Endodermal cell (in vitro differentiated cells): ENCODE measurements around the gene MRRF. TPM values are rescaled to one million over a fixed set of nuclear protein-coding genes. Genes with fewer than 3 reads are reported as not detected.

Experiments
- DNase-seq: peaks from one replicate; pipeline ENCODE4 v3.0.0-alpha.2; 2017
- H3K27ac ChIP-seq: 2 replicates; pipeline ENCODE4 v1.5.1; 2013; ENCODE audit warnings: mild to moderate bottlenecking, low read depth, low read length, moderate library complexity
- H3K27me3 ChIP-seq: 2 replicates; pipeline ENCODE4 v1.6.1; 2013; ENCODE audit warnings: mild to moderate bottlenecking, low read length, moderate library complexity; ENCODE audit not compliant: insufficient read depth, control insufficient read depth, poor library complexity, severe bottlenecking
- H3K36me3 ChIP-seq: 2 replicates; pipeline ENCODE4 v1.7.0; 2013; ENCODE audit warnings: mild to moderate bottlenecking, low read length, moderate library complexity; ENCODE audit not compliant: control insufficient read depth, insufficient read depth
- H3K4me1 ChIP-seq: one replicate; pipeline ENCODE4 v1.7.0; 2013; ENCODE audit warnings: low read length; ENCODE audit not compliant: control insufficient read depth, insufficient read depth
- H3K4me3 ChIP-seq: 2 replicates; pipeline ENCODE4 v1.5.1; 2013; ENCODE audit warnings: mild to moderate bottlenecking, low read length, moderate library complexity
- H3K9ac ChIP-seq: 2 replicates; pipeline ENCODE4 v1.6.1; 2013; ENCODE audit warnings: mild to moderate bottlenecking, low read length, moderate library complexity; ENCODE audit not compliant: poor library complexity, severe bottlenecking; ENCODE audit errors: extremely low read depth
- H3K9me3 ChIP-seq: 2 replicates; pipeline ENCODE4 v1.6.1; 2013; ENCODE audit warnings: mild to moderate bottlenecking, low read length, moderate library complexity; ENCODE audit not compliant: control insufficient read depth
- H3K27ac Mint-ChIP-seq: 2 replicates; pipeline ENCODE4 v1.8.0; 2020; ENCODE audit warnings: mixed read lengths
- H3K27me3 Mint-ChIP-seq: 2 replicates; pipeline ENCODE4 v1.8.0; 2021; ENCODE audit warnings: mild to moderate bottlenecking, mixed read lengths; ENCODE audit not compliant: insufficient read depth
- H3K36me3 Mint-ChIP-seq: 2 replicates; pipeline ENCODE4 v1.8.0; 2020; ENCODE audit warnings: low read depth, mixed read lengths
- H3K4me1 Mint-ChIP-seq: 2 replicates; pipeline ENCODE4 v1.8.0; 2020; ENCODE audit warnings: mixed read lengths
- H3K4me3 Mint-ChIP-seq: 2 replicates; pipeline ENCODE4 v1.8.0; 2020; ENCODE audit warnings: mild to moderate bottlenecking, moderate library complexity, mixed read lengths
- H3K9me3 Mint-ChIP-seq: 2 replicates; pipeline ENCODE4 v1.8.0; 2020; ENCODE audit warnings: mild to moderate bottlenecking, mixed read lengths
- WGBS, 2 experiments: methylation state at CpG; one replicate each; pipeline versions ENCODE4 v1.1.5 to v1.1.7; 2013; ENCODE audit warnings: missing lambda C conversion rate in 2 of 2, mixed read lengths in 1 of 2; ENCODE audit not compliant: insufficient coverage in 1 of 2, insufficient read length in 1 of 2; 5-methylcytosine and 5-hydroxymethylcytosine counted together
- total RNA-seq, 2 donors: library from RNA; stranded (reverse); fragmentation: NEBNext Ultra II Directional in 1 of 2; extraction: Animal tissue kit (Norgen Biotek cat#: 25700) in 1 of 2; gene quantifications; 2 replicates in 1 of 2; 3 replicates in 1 of 2; pipeline ENCODE4 v1.2.1, GENCODE V29; 2021
- TF ChIP-seq, protein P1 (sequence below): fragments of 200-600 bp; sonication (generic); conservative IDR thresholded peaks from 2 replicates; pipeline ENCODE4 v1.5.0; 2021; ENCODE audit warnings: antibody characterized with exemption, mild to moderate bottlenecking

Gene MRRF
- total RNA-seq, 2 donors from 2014 or later = 25.8 to 27.6 TPM

DNA sequence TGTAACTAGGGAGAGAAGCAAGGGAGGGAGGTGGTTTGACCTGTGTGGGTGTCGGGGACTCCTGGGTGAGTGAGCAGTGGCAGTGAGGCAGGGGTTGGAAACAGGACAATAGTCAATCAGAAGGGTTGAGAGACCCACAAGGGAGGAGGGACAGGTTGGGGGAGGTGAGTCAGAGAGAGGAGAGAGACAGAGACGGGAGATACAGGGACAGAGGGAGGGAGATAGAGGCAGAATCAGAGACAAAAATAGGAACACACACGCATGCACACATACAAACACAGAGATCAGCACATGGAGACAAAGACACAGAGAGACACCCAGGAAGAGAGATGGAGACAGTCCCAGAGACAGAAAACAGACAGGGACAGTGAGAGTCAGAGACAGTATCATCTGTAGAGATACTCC lies 66.8 kb downstream of the MRRF start:
- peak overlapping the region; percentile 19 for H3K27ac Mint-ChIP-seq
- Histone ChIP-seq H3K36me3 (no peaks in the 10 kb centered on the region), H3K9me3 (no peaks in the 10 kb centered on the region), H3K4me3 (no peak overlapping the region), H3K27ac (no peak overlapping the region), H3K4me1 (peaks cover 10% of the 10 kb centered on the region), H3K27me3 (no peaks in the 10 kb centered on the region), H3K9ac (no peak overlapping the region)
- TF ChIP-seq, protein P1, sequence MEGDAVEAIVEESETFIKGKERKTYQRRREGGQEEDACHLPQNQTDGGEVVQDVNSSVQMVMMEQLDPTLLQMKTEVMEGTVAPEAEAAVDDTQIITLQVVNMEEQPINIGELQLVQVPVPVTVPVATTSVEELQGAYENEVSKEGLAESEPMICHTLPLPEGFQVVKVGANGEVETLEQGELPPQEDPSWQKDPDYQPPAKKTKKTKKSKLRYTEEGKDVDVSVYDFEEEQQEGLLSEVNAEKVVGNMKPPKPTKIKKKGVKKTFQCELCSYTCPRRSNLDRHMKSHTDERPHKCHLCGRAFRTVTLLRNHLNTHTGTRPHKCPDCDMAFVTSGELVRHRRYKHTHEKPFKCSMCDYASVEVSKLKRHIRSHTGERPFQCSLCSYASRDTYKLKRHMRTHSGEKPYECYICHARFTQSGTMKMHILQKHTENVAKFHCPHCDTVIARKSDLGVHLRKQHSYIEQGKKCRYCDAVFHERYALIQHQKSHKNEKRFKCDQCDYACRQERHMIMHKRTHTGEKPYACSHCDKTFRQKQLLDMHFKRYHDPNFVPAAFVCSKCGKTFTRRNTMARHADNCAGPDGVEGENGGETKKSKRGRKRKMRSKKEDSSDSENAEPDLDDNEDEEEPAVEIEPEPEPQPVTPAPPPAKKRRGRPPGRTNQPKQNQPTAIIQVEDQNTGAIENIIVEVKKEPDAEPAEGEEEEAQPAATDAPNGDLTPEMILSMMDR = no peak
- H3K9me3 Mint-ChIP-seq = no peaks in the 10 kb centered on the region
- no peaks in the 10 kb centered on the region for H3K27me3 Mint-ChIP-seq
- no peak overlapping the region for H3K4me3 Mint-ChIP-seq
- 83 to 95% methylated on average over 3 of the region's 3 CpGs for WGBS, 2 experiments
- H3K36me3 Mint-ChIP-seq = no peaks in the 10 kb centered on the region
- H3K4me1 Mint-ChIP-seq = peaks cover 32% of the 10 kb centered on the region
- DNase-seq = peak; percentile 33

DNA sequence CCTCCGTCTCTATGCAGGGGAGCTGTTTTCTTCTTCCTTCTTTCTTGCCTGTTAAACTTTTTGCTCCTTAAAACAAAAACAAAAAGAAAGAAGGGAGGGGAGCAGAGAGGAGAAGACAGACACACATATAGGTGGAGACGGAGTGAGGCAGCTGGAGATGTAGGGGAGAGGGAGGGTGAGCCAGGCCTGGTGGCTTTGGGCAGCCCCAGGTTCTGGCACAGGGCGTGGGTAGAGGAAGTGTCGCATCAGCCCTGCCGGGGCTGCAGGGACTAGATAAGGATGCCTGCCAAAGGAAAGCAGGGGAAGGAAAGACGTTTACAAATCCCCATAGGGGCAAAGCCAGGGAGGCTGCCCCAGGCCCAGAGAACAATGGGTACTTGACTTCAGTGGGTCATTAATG lies 67.4 kb downstream of the MRRF start:
- peak; percentile 61 for DNase-seq
- TF ChIP-seq, protein P1 = no peak
- Histone ChIP-seq H3K36me3 (no peaks in the 10 kb centered on the region), H3K9me3 (no peaks in the 10 kb centered on the region), H3K4me3 (no peak overlapping the region), H3K9ac (no peak overlapping the region), H3K27me3 (no peaks in the 10 kb centered on the region), H3K27ac (no peak overlapping the region), H3K4me1 (peaks cover 11% of the 10 kb centered on the region)
- 54 to 55% methylated on average over 4 to 6 of the region's 6 CpGs for WGBS, 2 experiments
- Mint-ChIP-seq H3K4me3 (no peak overlapping the region), H3K9me3 (no peaks in the 10 kb centered on the region), H3K36me3 (no peaks in the 10 kb centered on the region), H3K4me1 (peaks cover 34% of the 10 kb centered on the region), H3K27ac (peak overlapping the region; percentile 19), H3K27me3 (no peaks in the 10 kb centered on the region)

DNA sequence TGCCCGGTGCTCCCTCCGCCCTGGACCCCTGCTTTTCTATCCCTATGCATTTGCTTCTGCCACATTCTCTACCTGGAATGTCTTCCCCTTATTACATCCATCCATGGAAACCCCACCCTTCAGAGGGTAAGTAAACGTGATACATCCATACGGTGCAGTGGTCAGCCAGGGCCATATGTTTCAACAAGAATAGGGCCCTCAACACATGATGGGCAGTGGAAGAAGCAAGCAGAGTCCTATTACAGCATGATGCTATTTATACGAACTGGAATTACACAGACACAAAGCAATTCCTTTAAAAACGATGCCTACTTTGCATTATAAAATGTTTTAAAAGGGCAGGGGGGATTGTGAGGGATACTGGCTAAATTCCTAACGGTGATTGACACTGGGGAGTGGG lies 68.0 kb downstream of the MRRF start:
- Histone ChIP-seq H3K9me3 (no peaks in the 10 kb centered on the region), H3K4me3 (no peak overlapping the region), H3K4me1 (peaks cover 15% of the 10 kb centered on the region), H3K27me3 (no peaks in the 10 kb centered on the region), H3K27ac (no peak overlapping the region), H3K36me3 (no peaks in the 10 kb centered on the region), H3K9ac (no peak overlapping the region)
- Mint-ChIP-seq H3K36me3 (no peaks in the 10 kb centered on the region), H3K27me3 (no peaks in the 10 kb centered on the region), H3K4me3 (no peak overlapping the region), H3K27ac (no peak overlapping the region), H3K9me3 (no peaks in the 10 kb centered on the region), H3K4me1 (peaks cover 39% of the 10 kb centered on the region)
- TF ChIP-seq, protein P1 = no peak
- 74 to 78% methylated on average over 4 to 7 of the region's 7 CpGs for WGBS, 2 experiments
- DNase-seq = peak; percentile 22
